ENCODE data around the gene IFFO2. TPM values are rescaled to one million over a fixed set of nuclear protein-coding genes. Genes with fewer than 3 reads are reported as not detected.
"Not testable (repeated sequence)": the region's sequence is repeated elsewhere in the genome, so short reads cannot be mapped to it uniquely, and the experiment has no call there.

The IFFO2 gene
- total RNA-seq, 2 donors from 2014 or later = 24.8 to 27.7 TPM

DNA sequence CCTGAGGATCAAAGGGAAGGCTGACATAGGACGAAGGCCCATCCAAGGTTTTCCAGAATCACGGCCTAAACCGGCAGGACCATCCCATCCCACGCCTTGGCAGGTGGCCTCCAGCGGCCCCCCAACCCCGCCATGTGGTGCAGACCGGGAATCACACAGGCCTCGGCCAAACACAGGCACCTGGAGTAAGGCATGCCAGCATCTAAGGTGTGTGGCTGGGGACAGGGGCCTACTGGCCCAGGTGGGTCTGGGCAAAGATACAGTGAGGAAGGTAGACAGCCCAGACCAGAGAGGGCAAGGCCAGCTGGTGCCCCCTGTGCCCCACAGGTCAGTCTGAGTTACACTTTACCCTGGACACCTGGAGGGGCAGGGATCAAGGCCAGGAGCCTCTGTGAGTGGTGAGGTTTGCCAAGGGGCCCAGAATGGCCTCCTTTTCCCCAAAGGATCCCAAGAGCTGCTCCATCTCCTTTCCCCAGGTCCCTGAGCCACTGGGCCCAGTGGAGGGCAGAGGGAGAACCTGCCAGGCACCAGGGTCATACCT, 84.3 kb downstream of the IFFO2 start:
- DNase-seq (ENCODE audit: low spot score) = no peak
- no peaks in the 10 kb centered on the region for H3K9me3 ChIP-seq
- ATAC-seq (ENCODE audit: insufficient number of reproducible peaks, low FRiP score, low read depth) = no peak
- peaks cover 8% of the 10 kb centered on the region for H3K36me3 ChIP-seq
- H3K27me3 ChIP-seq (replicated peaks; ENCODE audit: insufficient read depth) = no peaks in the 10 kb centered on the region
- no peak overlapping the region for H3K27ac ChIP-seq
- TF ChIP-seq, protein P1, sequence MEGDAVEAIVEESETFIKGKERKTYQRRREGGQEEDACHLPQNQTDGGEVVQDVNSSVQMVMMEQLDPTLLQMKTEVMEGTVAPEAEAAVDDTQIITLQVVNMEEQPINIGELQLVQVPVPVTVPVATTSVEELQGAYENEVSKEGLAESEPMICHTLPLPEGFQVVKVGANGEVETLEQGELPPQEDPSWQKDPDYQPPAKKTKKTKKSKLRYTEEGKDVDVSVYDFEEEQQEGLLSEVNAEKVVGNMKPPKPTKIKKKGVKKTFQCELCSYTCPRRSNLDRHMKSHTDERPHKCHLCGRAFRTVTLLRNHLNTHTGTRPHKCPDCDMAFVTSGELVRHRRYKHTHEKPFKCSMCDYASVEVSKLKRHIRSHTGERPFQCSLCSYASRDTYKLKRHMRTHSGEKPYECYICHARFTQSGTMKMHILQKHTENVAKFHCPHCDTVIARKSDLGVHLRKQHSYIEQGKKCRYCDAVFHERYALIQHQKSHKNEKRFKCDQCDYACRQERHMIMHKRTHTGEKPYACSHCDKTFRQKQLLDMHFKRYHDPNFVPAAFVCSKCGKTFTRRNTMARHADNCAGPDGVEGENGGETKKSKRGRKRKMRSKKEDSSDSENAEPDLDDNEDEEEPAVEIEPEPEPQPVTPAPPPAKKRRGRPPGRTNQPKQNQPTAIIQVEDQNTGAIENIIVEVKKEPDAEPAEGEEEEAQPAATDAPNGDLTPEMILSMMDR (IDR thresholded peaks at IDR 0.05) = no peak
- H3K4me1 ChIP-seq (ENCODE audit: control insufficient read depth in 1 of 2, low read depth in 2 of 2) = no peaks in the 10 kb centered on the region
- H3K4me3 ChIP-seq = no peak overlapping the region

DNA sequence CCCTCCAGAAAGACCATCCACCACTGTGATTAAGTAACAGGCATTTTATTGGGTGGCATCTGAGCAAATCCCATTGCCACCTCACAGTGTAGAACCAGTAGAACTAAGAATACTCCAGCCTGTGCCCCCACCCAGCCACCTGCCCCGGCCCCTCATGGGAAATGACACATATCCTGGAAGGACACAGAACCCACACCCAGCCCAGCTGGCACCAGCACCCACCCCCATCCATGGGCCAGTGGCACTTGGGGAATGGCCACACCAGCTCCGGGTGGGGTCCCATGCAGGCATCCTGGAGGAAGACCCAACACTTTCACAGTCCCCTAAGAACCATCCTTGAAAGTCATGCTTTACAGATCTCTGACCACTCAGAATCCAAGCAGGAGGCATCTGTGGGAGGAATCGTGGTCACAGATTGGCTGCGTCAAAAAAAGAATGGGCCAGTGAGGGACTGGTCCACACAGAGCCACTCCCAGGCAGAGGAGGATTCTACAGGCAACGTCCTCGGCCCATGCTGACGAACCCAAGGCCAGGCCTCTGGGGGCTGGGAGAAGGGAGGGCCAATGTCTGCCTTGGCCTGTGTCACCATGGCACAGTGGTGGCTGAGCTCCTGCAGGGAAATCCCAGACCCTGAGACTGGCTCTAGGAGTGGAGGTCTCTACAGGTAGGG, 84.9 kb downstream of the IFFO2 start:
- no peak for ATAC-seq (ENCODE audit: insufficient number of reproducible peaks, low FRiP score, low read depth)
- DNase-seq (ENCODE audit: low spot score) = no peak
- no peak overlapping the region for H3K4me3 ChIP-seq
- H3K27me3 ChIP-seq (replicated peaks; ENCODE audit: insufficient read depth) = no peaks in the 10 kb centered on the region
- H3K4me1 ChIP-seq (ENCODE audit: control insufficient read depth in 1 of 2, low read depth in 2 of 2) = no peaks in the 10 kb centered on the region
- no peaks in the 10 kb centered on the region for H3K9me3 ChIP-seq
- no peak overlapping the region for H3K27ac ChIP-seq
- H3K36me3 ChIP-seq = peaks cover 8% of the 10 kb centered on the region
- TF ChIP-seq, protein P1 (IDR thresholded peaks at IDR 0.05) = no peak

DNA sequence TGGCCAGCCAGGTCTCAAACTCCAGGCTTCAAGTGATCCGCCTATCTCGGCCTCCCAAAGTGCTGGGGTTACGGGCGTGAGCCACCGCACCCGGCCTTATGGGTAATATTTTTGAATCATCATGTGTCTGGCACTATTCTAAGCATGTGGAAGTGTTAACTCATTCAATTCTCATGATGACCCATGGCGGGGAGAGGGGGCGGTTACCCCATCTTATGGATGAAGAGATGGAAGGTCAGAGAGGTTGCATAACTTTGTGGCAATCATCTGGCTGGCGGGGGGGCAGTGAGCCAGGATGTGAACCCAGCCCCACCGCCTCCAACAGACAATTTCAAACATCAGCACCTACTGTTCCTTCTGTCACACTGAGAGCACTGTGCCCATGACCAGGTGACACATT, 85.5 kb downstream of the IFFO2 start:
- TF ChIP-seq, protein P1 (IDR thresholded peaks at IDR 0.05) = no peak
- DNase-seq (ENCODE audit: low spot score) (no peak), ATAC-seq (ENCODE audit: insufficient number of reproducible peaks, low FRiP score, low read depth) (no peak)
- no peaks in the 10 kb centered on the region for H3K4me1 ChIP-seq (ENCODE audit: control insufficient read depth in 1 of 2, low read depth in 2 of 2)
- H3K27me3 ChIP-seq (replicated peaks; ENCODE audit: insufficient read depth) = no peaks in the 10 kb centered on the region
- H3K9me3 ChIP-seq = no peaks in the 10 kb centered on the region
- H3K27ac ChIP-seq = no peak overlapping the region
- H3K36me3 ChIP-seq = peaks cover 8% of the 10 kb centered on the region
- no peak overlapping the region for H3K4me3 ChIP-seq

DNA sequence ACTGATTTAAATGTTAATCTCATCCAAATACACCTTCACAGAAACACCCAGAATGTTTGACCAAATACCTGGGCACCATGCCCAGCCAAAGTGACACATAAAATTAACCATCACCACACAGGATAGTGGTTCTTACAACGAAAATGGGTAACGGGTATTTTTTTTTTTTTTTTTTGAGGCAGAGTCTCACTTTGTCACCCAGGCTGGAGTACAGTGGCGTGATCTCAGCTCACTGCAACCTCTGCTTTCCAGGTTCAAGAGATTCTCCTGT, 85.9 kb downstream of the IFFO2 start:
- H3K27ac ChIP-seq; H3K27me3 ChIP-seq (replicated peaks; ENCODE audit: insufficient read depth); H3K9me3 ChIP-seq; DNase-seq (ENCODE audit: low spot score); H3K36me3 ChIP-seq; ATAC-seq (ENCODE audit: insufficient number of reproducible peaks, low FRiP score, low read depth); H3K4me1 ChIP-seq (ENCODE audit: control insufficient read depth in 1 of 2, low read depth in 2 of 2); H3K4me3 ChIP-seq: not testable (repeated sequence)

DNA sequence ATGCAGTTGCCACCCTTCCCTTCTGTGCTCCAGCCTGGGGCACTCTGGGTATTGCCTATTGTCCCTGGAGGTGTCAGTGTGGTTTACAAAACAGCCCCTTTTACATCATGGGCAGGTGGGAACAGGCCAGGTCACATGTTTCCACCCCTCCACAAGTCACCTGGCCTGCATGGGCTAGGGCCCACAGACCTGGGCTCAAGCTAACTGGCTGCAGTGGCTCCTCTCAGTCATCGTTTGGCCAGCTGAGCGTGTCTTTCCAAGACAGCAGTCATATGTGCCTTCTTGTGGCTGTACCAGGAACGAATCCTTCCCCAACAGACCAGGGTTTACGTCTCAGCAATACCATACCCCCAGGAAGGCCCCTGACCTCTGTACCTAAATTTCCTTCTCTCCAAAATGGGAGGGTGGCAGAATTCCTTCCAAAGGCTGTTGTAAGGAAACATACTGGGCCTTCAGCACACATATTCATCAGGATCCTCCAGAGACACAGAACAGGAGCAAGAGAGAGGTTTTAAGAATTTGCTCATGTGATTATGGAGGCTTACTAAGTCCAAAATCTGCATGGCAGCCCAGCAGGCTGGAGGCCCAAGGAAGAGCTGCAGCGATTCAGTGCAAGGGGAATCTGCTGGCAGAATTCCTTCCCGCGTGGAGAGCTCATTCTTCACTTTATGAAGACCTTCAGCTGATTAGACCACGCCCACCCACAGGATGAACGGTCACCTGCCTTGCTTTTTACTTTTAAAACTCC, 86.5 kb downstream of the IFFO2 start:
- Histone ChIP-seq H3K27me3 (replicated peaks; ENCODE audit: insufficient read depth) (no peaks in the 10 kb centered on the region), H3K27ac (no peak overlapping the region), H3K4me3 (no peak overlapping the region), H3K9me3 (no peaks in the 10 kb centered on the region), H3K36me3 (peaks cover 8% of the 10 kb centered on the region), H3K4me1 (ENCODE audit: control insufficient read depth in 1 of 2, low read depth in 2 of 2) (no peaks in the 10 kb centered on the region)
- ATAC-seq (ENCODE audit: insufficient number of reproducible peaks, low FRiP score, low read depth) (no peak), DNase-seq (ENCODE audit: low spot score) (no peak)
- TF ChIP-seq, protein P1 (IDR thresholded peaks at IDR 0.05) = no peak
